Transverse colon (tissue), 3 donors: ENCODE results near the gene PACSIN1.

ENCODE experiments used
- CTCF ChIP-seq, 5 experiments: fragments of 200-600 bp in 3 of 5; fragments of 450-650 bp in 2 of 5; sonication (generic) in 3 of 5; IDR thresholded peaks; 1 replicate in 2 of 5; 2 replicates in 3 of 5; pipeline ENCODE4 v1.5.1; 2016 to 2017; ENCODE audit warnings: antibody characterized with exemption in 5 of 5, inconsistent platforms in 3 of 5, mild to moderate bottlenecking in 2 of 5, moderate library complexity in 1 of 5
- POLR2A ChIP-seq: fragments of 450-650 bp; IDR thresholded peaks from one replicate; pipeline ENCODE4 v1.6.1; 2016; ENCODE audit warnings: antibody characterized with exemption, mild to moderate bottlenecking, moderate library complexity

GRCh38 chr6:34451192-34451591, 14.7 kb upstream of the PACSIN1 start:
- TF ChIP-seq CTCF (IDR thresholded peaks at IDR 0.05) (no peak), POLR2A (no peak)
